H1 (cell line): ENCODE results near the gene GSE1.

Experiments used
- POLR2AphosphoS5 ChIP-seq: IDR thresholded peaks from 2 replicates; pipeline ENCODE4 v1.6.1; 2011; ENCODE audit warnings: low read depth, low read length
- TF ChIP-seq, protein P1 (sequence below), 3 experiments: IDR thresholded peaks; 1 replicate in 2 of 3; 2 replicates in 1 of 3; pipeline versions ENCODE4 v1.5.1 to v1.6.1; 2011; ENCODE audit warnings: low read length in 3 of 3, mild to moderate bottlenecking in 3 of 3, inconsistent platforms in 2 of 3, low read depth in 1 of 3, moderate library complexity in 1 of 3; ENCODE audit not compliant: insufficient read depth in 1 of 3; ENCODE audit errors: control extremely low read depth in 1 of 3

DNA sequence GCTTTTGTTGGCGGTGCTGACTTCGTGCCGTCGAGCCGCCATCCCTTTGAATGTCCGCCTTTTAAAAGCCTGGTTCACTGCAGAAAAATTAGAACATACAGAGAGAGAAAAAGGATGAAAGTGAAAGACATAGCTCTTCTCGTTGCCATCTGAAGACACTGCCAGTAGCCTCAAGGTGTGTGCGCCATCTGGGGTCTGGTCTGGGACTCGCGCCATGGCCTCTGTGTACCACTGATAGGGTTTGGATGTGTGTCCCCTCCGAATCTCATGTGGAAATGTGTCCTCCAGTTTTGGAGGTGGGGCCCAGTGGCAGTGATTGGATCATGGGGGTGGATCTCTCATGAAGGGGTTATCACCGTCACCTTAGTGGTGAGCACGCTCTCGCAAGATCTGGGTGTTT, 15.5 kb downstream of the GSE1 start:
- TF ChIP-seq POLR2AphosphoS5: no peak
- TF ChIP-seq, protein P1, sequence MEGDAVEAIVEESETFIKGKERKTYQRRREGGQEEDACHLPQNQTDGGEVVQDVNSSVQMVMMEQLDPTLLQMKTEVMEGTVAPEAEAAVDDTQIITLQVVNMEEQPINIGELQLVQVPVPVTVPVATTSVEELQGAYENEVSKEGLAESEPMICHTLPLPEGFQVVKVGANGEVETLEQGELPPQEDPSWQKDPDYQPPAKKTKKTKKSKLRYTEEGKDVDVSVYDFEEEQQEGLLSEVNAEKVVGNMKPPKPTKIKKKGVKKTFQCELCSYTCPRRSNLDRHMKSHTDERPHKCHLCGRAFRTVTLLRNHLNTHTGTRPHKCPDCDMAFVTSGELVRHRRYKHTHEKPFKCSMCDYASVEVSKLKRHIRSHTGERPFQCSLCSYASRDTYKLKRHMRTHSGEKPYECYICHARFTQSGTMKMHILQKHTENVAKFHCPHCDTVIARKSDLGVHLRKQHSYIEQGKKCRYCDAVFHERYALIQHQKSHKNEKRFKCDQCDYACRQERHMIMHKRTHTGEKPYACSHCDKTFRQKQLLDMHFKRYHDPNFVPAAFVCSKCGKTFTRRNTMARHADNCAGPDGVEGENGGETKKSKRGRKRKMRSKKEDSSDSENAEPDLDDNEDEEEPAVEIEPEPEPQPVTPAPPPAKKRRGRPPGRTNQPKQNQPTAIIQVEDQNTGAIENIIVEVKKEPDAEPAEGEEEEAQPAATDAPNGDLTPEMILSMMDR (IDR thresholded peaks at IDR 0.05; ENCODE audit: control extremely low read depth in 1 of 3, insufficient read depth in 1 of 3, low read depth in 1 of 3, low read length in 3 of 3): peak; percentile 28 to 58 (median 55); a peak in 3 of 4 replicates
